PC-9 (cell line): Measurements from ENCODE around the gene CNTNAP2. TPM values are rescaled to one million over a fixed set of nuclear protein-coding genes. Genes with fewer than 3 reads are reported as not detected.
"Not testable (repeated sequence)": the region's sequence is repeated elsewhere in the genome, so short reads cannot be mapped to it uniquely, and the experiment has no call there.

ENCODE experiments used
- BruUV-seq: library from RNA; stranded (reverse); fragments of 400-500 nt; replicated peaks from 2 replicates; lab custom pipeline; 2021; lab: Mats Ljungman, UMichigan
- CTCF ChIA-PET: fragments of 300-600 bp; sonication (Branson Sonifier 250); formaldehyde crosslinking; loops from one replicate; lab custom pipeline; 2022; ENCODE audit warnings: antibody characterized with exemption; lab: Charles Lee
- POLR2A ChIA-PET: fragments of 300-600 bp; sonication (Branson Sonifier 250); formaldehyde crosslinking; loops from one replicate; lab custom pipeline; 2022; ENCODE audit warnings: antibody characterized with exemption; ENCODE audit not compliant: unreplicated experiment; lab: Charles Lee
- DNase-seq, 2 experiments: peaks; one replicate each; pipeline versions ENCODE4 v3.0.0 to v3.0.0-alpha.2; 2015 to 2022; ENCODE audit warnings: mixed read lengths in 1 of 2
- H2AFZ ChIP-seq: fragments of 200-600 bp; sonication (generic); 2 replicates; pipeline ENCODE4 v1.8.1; 2017; ENCODE audit warnings: antibody characterized with exemption
- H3F3A ChIP-seq: fragments of 200-600 bp; sonication (generic); 2 replicates; pipeline ENCODE4 v1.8.1; 2017; ENCODE audit warnings: antibody characterized with exemption, mild to moderate bottlenecking, low read depth; ENCODE audit not compliant: insufficient read depth
- H3K27ac ChIP-seq: fragments of 200-600 bp; sonication (generic); 2 replicates; pipeline ENCODE4 v1.6.1; 2016; ENCODE audit warnings: mixed run types
- H3K27me3 ChIP-seq: fragments of 200-600 bp; sonication (generic); 2 replicates; pipeline ENCODE4 v1.6.1; 2016; ENCODE audit warnings: low read depth, mixed run types; ENCODE audit not compliant: insufficient read depth
- H3K36me3 ChIP-seq: fragments of 200-600 bp; sonication (generic); 2 replicates; pipeline ENCODE4 v1.6.1; 2016; ENCODE audit warnings: low read depth, mixed run types
- H3K4me1 ChIP-seq: fragments of 200-600 bp; sonication (generic); replicated peaks from 2 replicates; pipeline ENCODE4 v1.6.1; 2016; ENCODE audit warnings: mixed run types; ENCODE audit not compliant: insufficient read depth
- H3K4me2 ChIP-seq: fragments of 200-600 bp; sonication (generic); 2 replicates; pipeline ENCODE4 v1.6.1; 2017; ENCODE audit warnings: mixed run types
- H3K4me3 ChIP-seq: fragments of 200-600 bp; sonication (generic); 2 replicates; pipeline ENCODE4 v1.6.1; 2016; ENCODE audit warnings: mixed run types
- H3K79me2 ChIP-seq: fragments of 200-600 bp; sonication (generic); 2 replicates; pipeline ENCODE4 v1.6.1; 2017; ENCODE audit warnings: low read depth, mixed run types
- H3K9me2 ChIP-seq: fragments of 200-600 bp; sonication (generic); 2 replicates; pipeline ENCODE4 v1.8.1; 2017; ENCODE audit warnings: mild to moderate bottlenecking; ENCODE audit not compliant: insufficient read depth
- H3K9me3 ChIP-seq: fragments of 200-600 bp; sonication (generic); 2 replicates; pipeline ENCODE4 v1.8.1; 2016; ENCODE audit warnings: low read depth; ENCODE audit not compliant: insufficient read depth
- H4K20me1 ChIP-seq: fragments of 200-600 bp; sonication (generic); 2 replicates; pipeline ENCODE4 v1.8.1; 2017; ENCODE audit not compliant: insufficient read depth
- EZH2 ChIP-seq: fragments of 200-600 bp; sonication (generic); IDR thresholded peaks from 2 replicates; pipeline ENCODE4 v1.8.0; 2017; ENCODE audit warnings: antibody characterized with exemption, low read depth
- intact Hi-C: fragments of 100-400 bp; cut with micrococcal nuclease; formaldehyde crosslinking; loops from one replicate; pipeline ENCODE4 v1.10.0; 2022; ENCODE audit not compliant: unreplicated experiment
- total RNA-seq: library from RNA; stranded (reverse); gene quantifications from 2 replicates; pipeline ENCODE4 v1.2.3, GENCODE V29; 2021
- TF ChIP-seq, protein P1 (sequence below): fragments of 200-600 bp; sonication (generic); conservative IDR thresholded peaks from 2 replicates; pipeline ENCODE4 v1.6.1; 2017; ENCODE audit warnings: mixed run types, antibody characterized with exemption, mild to moderate bottlenecking, moderate library complexity

The CNTNAP2 gene
- total RNA-seq, 1 experiment from 2014 or later, result not detected

DNA sequence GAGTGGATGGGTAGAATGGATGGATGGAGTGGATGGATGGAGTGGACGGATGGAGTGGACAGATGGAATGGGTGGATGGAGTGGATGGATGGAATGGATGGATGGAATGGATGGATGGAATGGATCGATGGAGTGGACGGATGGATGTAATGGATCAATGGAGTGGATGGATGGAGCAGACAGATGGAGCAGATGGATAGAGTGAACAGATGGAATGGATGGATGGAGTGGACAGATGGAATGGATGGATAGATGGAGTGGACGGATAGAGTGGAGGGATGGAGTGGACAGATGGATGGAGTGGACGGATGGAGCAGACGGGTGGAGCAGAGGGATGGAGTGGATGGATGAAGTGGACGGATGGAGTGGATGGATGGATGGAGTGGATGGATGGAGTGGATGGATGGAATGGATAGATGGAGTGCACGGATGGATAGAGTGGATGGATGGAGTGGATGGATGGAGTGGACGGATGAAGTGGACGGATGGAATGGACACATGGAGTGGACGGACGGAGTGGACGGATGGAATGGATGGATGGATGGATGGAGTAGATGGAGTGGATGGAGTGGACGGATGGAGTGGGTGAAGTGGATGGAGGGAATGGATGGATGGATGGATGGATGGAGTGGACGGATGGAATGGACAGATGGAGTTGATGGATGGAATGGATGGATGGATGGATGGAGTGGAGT lies 2213.7 kb downstream of the CNTNAP2 start:
- ChIA-PET POLR2A (no interaction called here), CTCF (no interaction called here)
- no peak for DNase-seq
- no peaks in the 10 kb centered on the region for H3K9me2 ChIP-seq
- no TSS peak for BruUV-seq
- H4K20me1 ChIP-seq, result no peaks in the 10 kb centered on the region
- no peaks in the 10 kb centered on the region for H3K9me3 ChIP-seq
- peaks cover 23% of the 10 kb centered on the region for H3K27me3 ChIP-seq
- no peak for TF ChIP-seq EZH2
- TF ChIP-seq, protein P1, sequence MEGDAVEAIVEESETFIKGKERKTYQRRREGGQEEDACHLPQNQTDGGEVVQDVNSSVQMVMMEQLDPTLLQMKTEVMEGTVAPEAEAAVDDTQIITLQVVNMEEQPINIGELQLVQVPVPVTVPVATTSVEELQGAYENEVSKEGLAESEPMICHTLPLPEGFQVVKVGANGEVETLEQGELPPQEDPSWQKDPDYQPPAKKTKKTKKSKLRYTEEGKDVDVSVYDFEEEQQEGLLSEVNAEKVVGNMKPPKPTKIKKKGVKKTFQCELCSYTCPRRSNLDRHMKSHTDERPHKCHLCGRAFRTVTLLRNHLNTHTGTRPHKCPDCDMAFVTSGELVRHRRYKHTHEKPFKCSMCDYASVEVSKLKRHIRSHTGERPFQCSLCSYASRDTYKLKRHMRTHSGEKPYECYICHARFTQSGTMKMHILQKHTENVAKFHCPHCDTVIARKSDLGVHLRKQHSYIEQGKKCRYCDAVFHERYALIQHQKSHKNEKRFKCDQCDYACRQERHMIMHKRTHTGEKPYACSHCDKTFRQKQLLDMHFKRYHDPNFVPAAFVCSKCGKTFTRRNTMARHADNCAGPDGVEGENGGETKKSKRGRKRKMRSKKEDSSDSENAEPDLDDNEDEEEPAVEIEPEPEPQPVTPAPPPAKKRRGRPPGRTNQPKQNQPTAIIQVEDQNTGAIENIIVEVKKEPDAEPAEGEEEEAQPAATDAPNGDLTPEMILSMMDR, result no peak
- no peaks in the 10 kb centered on the region for H3F3A ChIP-seq
- H3K4me1 ChIP-seq, result no peaks in the 10 kb centered on the region
- H3K36me3 ChIP-seq, result no peaks in the 10 kb centered on the region
- intact Hi-C loops, result no loop called here
- no peak overlapping the region for H3K4me2 ChIP-seq
- no peaks in the 10 kb centered on the region for H3K79me2 ChIP-seq
- no peak overlapping the region for H3K4me3 ChIP-seq
- no peak overlapping the region for H3K27ac ChIP-seq
- no peak overlapping the region for H2AFZ ChIP-seq

GRCh38 chr7:148330822-148331221 lies 2214.2 kb downstream of the CNTNAP2 start:
- no peaks in the 10 kb centered on the region for H3K79me2 ChIP-seq
- H3K27me3 ChIP-seq, result peaks cover 29% of the 10 kb centered on the region
- CTCF ChIA-PET, result no interaction called here
- H3K4me1 ChIP-seq, result no peaks in the 10 kb centered on the region
- no peak overlapping the region for H3K27ac ChIP-seq
- no TSS peak for BruUV-seq
- H3K36me3 ChIP-seq, result no peaks in the 10 kb centered on the region
- no peak overlapping the region for H2AFZ ChIP-seq
- no peak for TF ChIP-seq EZH2
- TF ChIP-seq, protein P1, result no peak
- no peak overlapping the region for H3K4me2 ChIP-seq
- intact Hi-C loops, result no loop called here
- no peaks in the 10 kb centered on the region for H3K9me2 ChIP-seq
- no peaks in the 10 kb centered on the region for H4K20me1 ChIP-seq
- POLR2A ChIA-PET, result no interaction called here
- H3K4me3 ChIP-seq, result no peak overlapping the region
- no peaks in the 10 kb centered on the region for H3F3A ChIP-seq
- DNase-seq, result no peak
- H3K9me3 ChIP-seq, result no peaks in the 10 kb centered on the region

GRCh38 chr7:148331456-148331855 lies 2214.9 kb downstream of the CNTNAP2 start:
- H3K79me2 ChIP-seq, H3K36me3 ChIP-seq, intact Hi-C loops, BruUV-seq, H3K27ac ChIP-seq, H3K9me3 ChIP-seq, CTCF ChIA-PET, H4K20me1 ChIP-seq, H3K9me2 ChIP-seq, H3F3A ChIP-seq, H3K4me1 ChIP-seq, POLR2A ChIA-PET, H2AFZ ChIP-seq, DNase-seq, H3K4me2 ChIP-seq, H3K4me3 ChIP-seq: not testable (repeated sequence)
- peaks cover 35% of the 10 kb centered on the region for H3K27me3 ChIP-seq
